Heart left ventricle (tissue), 16 donors: Measurements from ENCODE around the gene CPEB4. TPM values are rescaled to one million over a fixed set of nuclear protein-coding genes. Genes with fewer than 3 reads are reported as not detected.
A peak's percentile ranks its signal among the peaks of the same experiment; 100 is the strongest.

Experiments used
- ATAC-seq, 4 donors: fragments of 200-7000 bp; cut with Tn5 transposase; one replicate each; pipeline ENCODE4 v1.9.1; 2020 to 2022; ENCODE audit warnings: moderate library complexity in 4 of 4, mild to moderate bottlenecking in 3 of 4, moderate number of reproducible peaks in 1 of 4
- DNase-seq, 5 donors: peaks; one replicate each; pipeline ENCODE4 v3.0.0-alpha.2; 2020
- H3K27ac ChIP-seq, 12 donors: fragments of 200-600 bp; sonication (generic) in 4 of 12; one replicate each; pipeline versions ENCODE4 v1.5.0 to v1.8.0; 2016 to 2022; ENCODE audit warnings: mild to moderate bottlenecking in 2 of 12
- H3K27me3 ChIP-seq, 9 donors: fragments of 200-600 bp; sonication (generic) in 2 of 9; one replicate each; pipeline versions ENCODE4 v1.5.1 to v1.8.0; 2016 to 2022; ENCODE audit warnings: mild to moderate bottlenecking in 3 of 9
- H3K36me3 ChIP-seq, 9 donors: fragments of 200-600 bp; sonication (generic) in 2 of 9; one replicate each; pipeline versions ENCODE4 v1.5.0 to v1.8.0; 2018 to 2022; ENCODE audit warnings: mild to moderate bottlenecking in 2 of 9
- H3K4me1 ChIP-seq, 12 donors: fragments of 200-600 bp; sonication (generic) in 4 of 12; one replicate each; pipeline versions ENCODE4 v1.5.0 to v1.8.0; 2016 to 2022; ENCODE audit warnings: mild to moderate bottlenecking in 3 of 12
- H3K4me3 ChIP-seq, 12 donors: fragments of 200-600 bp; sonication (generic) in 4 of 12; one replicate each; pipeline versions ENCODE4 v1.5.0 to v1.8.0; 2017 to 2022; ENCODE audit warnings: mild to moderate bottlenecking in 9 of 12, moderate library complexity in 4 of 12
- H3K9me3 ChIP-seq, 12 donors: fragments of 200-600 bp; sonication (generic) in 4 of 12; one replicate each; pipeline versions ENCODE4 v1.5.0 to v1.8.0; 2016 to 2022; ENCODE audit warnings: mild to moderate bottlenecking in 1 of 12
- POLR2A ChIP-seq, 2 donors: fragments of 450-650 bp; IDR thresholded peaks; one replicate each; pipeline ENCODE4 v1.6.1; 2017; ENCODE audit warnings: antibody characterized with exemption in 2 of 2, mild to moderate bottlenecking in 2 of 2, moderate library complexity in 2 of 2
- WGBS, 4 donors: extraction: QIAGEN DNeasy Blood & Tissue Kit in 2 of 4; methylation state at CpG; one replicate each; pipeline versions ENCODE4 v1.1.5 to v1.1.7; 2013 to 2018; 5-methylcytosine and 5-hydroxymethylcytosine counted together
- intact Hi-C, 10 donors: fragments of 100-400 bp; cut with DNase I; formaldehyde crosslinking; loops; one replicate each; pipeline versions ENCODE4 v1.11.1 to v1.14.2; 2022
- polyA plus RNA-seq, 2 donors: library from polyadenylated mRNA; stranded (reverse); fragments of 200-250 nt; gene quantifications; one replicate each; pipeline ENCODE4 v1.2.3, GENCODE V29; 2013
- total RNA-seq, 9 donors: library from RNA; depleted of rRNA in 2 of 9; stranded (reverse); fragments of >200 nt in 2 of 9; fragmentation: NEBNext Ultra II Directional in 3 of 9; extraction: Animal tissue kit (Norgen Biotek cat#: 25700) in 3 of 9; gene quantifications; one replicate each; pipeline versions ENCODE4 v1.1.0 to v1.2.4, GENCODE V29; 2016 to 2023
- TF ChIP-seq, protein P1 (sequence below), 12 donors: fragments of 200-600 bp; sonication (generic) in 4 of 12; IDR thresholded peaks; one replicate each; pipeline versions ENCODE4 v1.5.0 to v1.8.0; 2018 to 2022; ENCODE audit warnings: antibody characterized with exemption in 12 of 12, mild to moderate bottlenecking in 5 of 12
- donor health status: ischemic (EF 13 %, LVEDD 7.1; RV severe dilation, severe dysfunction).
- donor health status: healthy with polysubstance abuse.
- donor health status: DM: no; HTN: yes; CAD: no.
- donor health status: DM: no; HTN: no; CAD: no.
- donor health status: ischemic (EF 25% LVEDD 6.9; RV normal size, moderate dysfunction).
- donor health status: ischemic (EF 25% LVEDD 5.7; RV mildly dilated, moderate dysfunction).
- donor health status: healthy.
- donor health status: DM: yes; HTN: yes; CAD: no.
- donor health status: ischemic (EF 35%, LVEDD 5.7; RV mildly dilated, moderate dysfunction).
- donor health status: nonischemic (EF 11% LVEDD 7.7; RV severe dilation, severe dysfunction).
- donor health status: DM: yes; HTN: yes; CAD: no.
- donor health status: PGD.
- donor health status: ischemic (EF 29% LVEDD 5.4; RV normal size, mild dysfunction).
- donor health status: nonischemic (EF 23%, LVEDD 6.1; RV moderate dilation, normal function).

The CPEB4 gene
- total and polyA plus RNA-seq, 11 donors, result 28.7 to 217 (median 168) TPM

DNA sequence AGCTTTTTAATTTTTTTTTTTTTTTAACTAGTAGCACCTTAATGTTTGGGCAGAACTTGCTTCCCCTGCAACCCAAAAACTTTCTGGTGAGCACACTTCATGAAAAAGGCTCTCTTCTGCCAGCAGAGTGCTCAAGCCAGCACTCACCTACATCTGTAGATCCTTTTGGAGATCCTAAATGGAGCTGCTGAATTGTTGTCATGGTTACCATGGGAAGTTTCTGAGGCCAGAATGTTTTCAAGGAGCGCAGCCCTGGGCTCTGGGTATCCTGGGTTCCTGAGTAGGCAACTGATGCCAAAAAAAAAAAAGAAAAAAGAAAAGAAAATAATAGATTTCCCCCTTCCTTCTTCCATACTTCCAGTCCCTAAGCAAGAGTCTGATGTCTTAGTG is 3.1 kb upstream of the CPEB4 start:
- ATAC-seq (no peak), DNase-seq (no peak)
- Histone ChIP-seq H3K27me3 (no peaks in the 10 kb centered on the region), H3K9me3 (no peaks in the 10 kb centered on the region), H3K36me3 (no peaks in the 10 kb centered on the region), H3K27ac (peak overlapping the region in 4 of 12 donors; percentile 2 to 73 (median 34)), H3K4me1 (peaks cover 0 to 49% (median 9%) of the 10 kb centered on the region in 12 donors), H3K4me3 (no peak overlapping the region)
- TF ChIP-seq, protein P1, sequence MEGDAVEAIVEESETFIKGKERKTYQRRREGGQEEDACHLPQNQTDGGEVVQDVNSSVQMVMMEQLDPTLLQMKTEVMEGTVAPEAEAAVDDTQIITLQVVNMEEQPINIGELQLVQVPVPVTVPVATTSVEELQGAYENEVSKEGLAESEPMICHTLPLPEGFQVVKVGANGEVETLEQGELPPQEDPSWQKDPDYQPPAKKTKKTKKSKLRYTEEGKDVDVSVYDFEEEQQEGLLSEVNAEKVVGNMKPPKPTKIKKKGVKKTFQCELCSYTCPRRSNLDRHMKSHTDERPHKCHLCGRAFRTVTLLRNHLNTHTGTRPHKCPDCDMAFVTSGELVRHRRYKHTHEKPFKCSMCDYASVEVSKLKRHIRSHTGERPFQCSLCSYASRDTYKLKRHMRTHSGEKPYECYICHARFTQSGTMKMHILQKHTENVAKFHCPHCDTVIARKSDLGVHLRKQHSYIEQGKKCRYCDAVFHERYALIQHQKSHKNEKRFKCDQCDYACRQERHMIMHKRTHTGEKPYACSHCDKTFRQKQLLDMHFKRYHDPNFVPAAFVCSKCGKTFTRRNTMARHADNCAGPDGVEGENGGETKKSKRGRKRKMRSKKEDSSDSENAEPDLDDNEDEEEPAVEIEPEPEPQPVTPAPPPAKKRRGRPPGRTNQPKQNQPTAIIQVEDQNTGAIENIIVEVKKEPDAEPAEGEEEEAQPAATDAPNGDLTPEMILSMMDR (IDR thresholded peaks at IDR 0.05), result no peak
- TF ChIP-seq POLR2A (IDR thresholded peaks at IDR 0.05), result no peak
- intact Hi-C loops, result loop anchor here in 8 of 10 donors (5.0 to 10.0 kb wide), 9 partner anchors 37 to 270 kb away; partner anchors contain the start of gene BOD1 (in 4 of the 8)
- WGBS, 4 donors, result 77 to 95% (median 91%) methylated on average over 1 of the region's 1 CpG

DNA sequence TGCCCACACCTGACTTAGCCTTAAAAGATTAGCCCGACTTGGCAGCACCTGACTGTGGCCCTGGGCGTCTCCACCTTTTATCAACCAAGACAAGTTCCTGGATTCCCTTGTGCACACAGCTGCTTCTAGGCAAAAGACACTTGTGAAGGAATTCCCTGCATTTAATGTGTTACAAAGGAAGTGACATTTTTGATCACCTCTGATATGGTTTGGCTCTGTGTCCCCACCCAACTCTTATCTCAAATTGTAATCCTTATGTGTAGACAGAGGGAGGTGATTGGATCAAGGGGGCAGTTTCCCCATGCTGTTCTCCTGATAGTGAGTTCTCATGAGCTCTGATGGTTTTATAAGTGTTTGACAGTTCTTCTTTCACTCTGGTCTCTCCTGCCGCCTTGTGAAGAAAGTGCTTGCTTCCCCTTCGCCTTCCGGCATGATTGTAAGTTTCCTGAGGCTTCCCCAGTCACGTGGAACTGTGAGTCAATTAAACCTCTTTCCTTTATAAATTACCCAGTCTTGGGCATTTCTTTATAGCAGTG is 2.6 kb upstream of the CPEB4 start:
- Histone ChIP-seq H3K4me3 (no peak overlapping the region), H3K4me1 (peaks cover 0 to 54% (median 9%) of the 10 kb centered on the region in 12 donors), H3K27me3 (no peaks in the 10 kb centered on the region), H3K9me3 (no peaks in the 10 kb centered on the region), H3K36me3 (no peaks in the 10 kb centered on the region), H3K27ac (peak overlapping the region in 5 of 12 donors; percentile 2 to 73 (median 25))
- intact Hi-C loops, result loop anchor here in 8 of 10 donors (2.0 to 10.0 kb wide), 10 partner anchors 37 to 271 kb away; partner anchors contain the start of gene BOD1 (in 4 of the 8)
- DNase-seq (no peak), ATAC-seq (no peak)
- 52 to 68% (median 63%) methylated on average over 6 of the region's 6 CpGs for WGBS, 4 donors
- TF ChIP-seq POLR2A (IDR thresholded peaks at IDR 0.05), result no peak
- TF ChIP-seq, protein P1 (IDR thresholded peaks at IDR 0.05), result peak in 1 of 12 donors; percentile 20

DNA sequence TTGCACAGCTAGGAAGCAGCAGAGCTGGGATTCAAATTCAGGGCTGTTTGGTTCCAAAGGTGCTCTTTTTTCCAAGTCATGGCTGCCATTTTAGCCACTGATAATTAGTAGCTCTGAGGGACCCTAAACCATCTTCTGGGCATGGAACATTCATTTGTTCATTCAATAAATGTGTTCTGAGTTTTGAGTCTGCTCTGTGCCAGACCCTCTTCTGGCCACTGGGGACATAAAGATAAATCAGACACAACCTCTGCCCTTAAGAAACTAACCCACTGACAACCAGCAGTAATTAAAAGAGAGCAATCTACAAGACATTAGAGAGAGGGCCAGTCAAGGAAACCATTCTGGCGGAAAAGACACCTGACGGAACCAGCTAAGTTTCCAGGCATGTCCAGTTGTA is 2.0 kb upstream of the CPEB4 start:
- Histone ChIP-seq H3K4me3 (no peak overlapping the region), H3K27me3 (no peaks in the 10 kb centered on the region), H3K27ac (peak overlapping the region in 3 of 12 donors; percentile 24 to 73 (median 45)), H3K4me1 (peaks cover 0 to 60% (median 10%) of the 10 kb centered on the region in 12 donors), H3K36me3 (no peaks in the 10 kb centered on the region), H3K9me3 (no peaks in the 10 kb centered on the region)
- no peak for ATAC-seq
- no peak for TF ChIP-seq POLR2A (IDR thresholded peaks at IDR 0.05)
- TF ChIP-seq, protein P1 (IDR thresholded peaks at IDR 0.05), result no peak
- intact Hi-C loops, result loop anchor here in 8 of 10 donors (2.0 to 10.0 kb wide), 10 partner anchors 36 to 271 kb away; partner anchors contain the start of gene BOD1 (in 4 of the 8)
- WGBS, 4 donors, result 95 to 100% (median 98%) methylated on average over 2 of the region's 2 CpGs
- no peak for DNase-seq

DNA sequence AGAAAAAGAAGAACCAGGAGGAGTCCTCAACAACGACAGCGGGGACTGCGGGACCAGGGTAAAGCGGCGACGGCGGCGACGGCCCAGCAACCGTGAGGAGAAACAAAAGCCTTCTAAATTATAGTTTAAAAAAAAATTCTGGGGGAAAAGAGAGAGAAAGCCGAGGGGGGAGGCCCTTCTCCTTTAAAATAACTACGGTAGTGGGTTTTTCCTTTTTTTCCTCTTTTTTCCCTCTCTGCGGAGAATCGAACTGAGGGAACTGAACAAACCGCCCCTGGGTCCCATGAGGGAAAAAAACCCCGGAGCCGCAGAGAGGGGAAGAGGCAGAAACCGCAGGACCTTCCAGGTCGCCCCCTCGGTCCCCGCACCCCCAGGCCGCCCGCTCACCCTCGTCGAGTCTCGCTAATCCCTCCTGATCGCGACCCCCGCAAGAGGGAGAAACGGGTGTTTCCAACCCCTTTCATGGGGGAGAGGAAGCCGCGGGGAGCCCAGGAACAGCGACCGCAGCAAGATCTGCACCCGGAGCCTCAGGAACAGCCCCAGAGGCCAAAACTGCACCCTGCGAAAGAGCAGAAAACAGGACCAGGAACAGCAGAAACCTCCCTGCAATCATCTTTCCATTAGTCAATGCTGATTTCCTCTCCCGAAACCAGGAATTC is 453 bp downstream of the CPEB4 start:
- TF ChIP-seq, protein P1 (IDR thresholded peaks at IDR 0.05), result no peak
- no peak for TF ChIP-seq POLR2A (IDR thresholded peaks at IDR 0.05)
- H3K9me3 ChIP-seq, result no peaks in the 10 kb centered on the region
- intact Hi-C loops, result loop anchor here in 8 of 10 donors (2.0 to 10.0 kb wide), 14 partner anchors 28 to 274 kb away; partner anchors contain the start of gene BOD1 (in 5 of the 8)
- H3K4me3 ChIP-seq, result peak overlapping the region; percentile 45 to 96 (median 78)
- ATAC-seq (no peak), DNase-seq (peak in 4 of 5 donors; percentile 32 to 73 (median 47))
- H3K4me1 ChIP-seq, result peaks cover 0 to 83% (median 21%) of the 10 kb centered on the region in 12 donors
- H3K27me3 ChIP-seq, result no peaks in the 10 kb centered on the region
- H3K27ac ChIP-seq, result peak overlapping the region; percentile 75 to 98 (median 92)
- no peaks in the 10 kb centered on the region for H3K36me3 ChIP-seq
- WGBS, 4 donors, result 0 to 1% (median 1%) methylated on average over 31 to 37 of the region's 37 CpGs
